ELF-1 (cell line): ENCODE data around the gene RASGRP4.

Experiments
- DNase-seq: peaks from one replicate; pipeline ENCODE4 v3.0.0-alpha.2; 2016; ENCODE audit warnings: low read depth, low spot score

The RASGRP4 gene

DNA sequence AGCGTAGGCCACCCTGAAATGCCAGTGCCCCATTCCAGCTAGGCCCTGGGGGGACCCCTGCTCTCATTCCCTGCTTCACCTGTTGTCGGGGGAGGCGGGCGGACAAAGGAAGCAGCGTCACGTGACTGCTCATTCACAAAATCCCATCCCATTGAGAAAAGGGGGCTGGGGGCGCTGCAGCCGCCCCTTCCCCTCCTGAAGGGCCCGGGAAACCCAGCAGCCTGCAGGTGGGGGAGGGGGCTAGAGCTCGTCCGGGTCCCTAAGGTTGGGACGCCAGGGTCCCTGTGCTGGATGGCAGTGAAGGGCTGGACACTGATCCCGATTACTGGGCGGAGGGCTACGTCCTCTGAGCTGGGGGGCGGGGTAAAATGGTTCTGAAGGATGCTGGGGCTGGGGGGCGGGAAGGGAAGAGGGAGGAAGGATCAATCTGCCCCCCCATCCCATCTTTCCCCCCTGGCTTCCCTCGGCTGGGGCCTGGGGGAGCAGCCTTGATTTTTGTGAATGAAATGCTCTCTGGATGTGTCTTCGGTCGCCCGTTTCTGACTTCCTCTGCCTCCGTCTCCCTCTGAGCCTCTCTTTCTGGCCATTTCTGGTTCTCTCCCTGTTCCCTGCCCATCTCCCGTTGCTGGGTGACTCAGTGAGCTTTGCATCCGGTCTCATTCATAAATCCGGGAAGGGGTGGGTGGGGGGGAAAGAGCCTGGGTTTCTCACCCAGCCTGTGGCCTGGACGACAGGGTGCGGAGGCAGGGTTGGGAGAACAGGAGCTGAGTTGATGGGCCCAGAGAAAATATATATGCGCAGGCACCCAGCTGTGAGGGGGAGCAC lies 36.7 kb downstream of the RASGRP4 start:
- DNase-seq = peak; percentile 30

DNA sequence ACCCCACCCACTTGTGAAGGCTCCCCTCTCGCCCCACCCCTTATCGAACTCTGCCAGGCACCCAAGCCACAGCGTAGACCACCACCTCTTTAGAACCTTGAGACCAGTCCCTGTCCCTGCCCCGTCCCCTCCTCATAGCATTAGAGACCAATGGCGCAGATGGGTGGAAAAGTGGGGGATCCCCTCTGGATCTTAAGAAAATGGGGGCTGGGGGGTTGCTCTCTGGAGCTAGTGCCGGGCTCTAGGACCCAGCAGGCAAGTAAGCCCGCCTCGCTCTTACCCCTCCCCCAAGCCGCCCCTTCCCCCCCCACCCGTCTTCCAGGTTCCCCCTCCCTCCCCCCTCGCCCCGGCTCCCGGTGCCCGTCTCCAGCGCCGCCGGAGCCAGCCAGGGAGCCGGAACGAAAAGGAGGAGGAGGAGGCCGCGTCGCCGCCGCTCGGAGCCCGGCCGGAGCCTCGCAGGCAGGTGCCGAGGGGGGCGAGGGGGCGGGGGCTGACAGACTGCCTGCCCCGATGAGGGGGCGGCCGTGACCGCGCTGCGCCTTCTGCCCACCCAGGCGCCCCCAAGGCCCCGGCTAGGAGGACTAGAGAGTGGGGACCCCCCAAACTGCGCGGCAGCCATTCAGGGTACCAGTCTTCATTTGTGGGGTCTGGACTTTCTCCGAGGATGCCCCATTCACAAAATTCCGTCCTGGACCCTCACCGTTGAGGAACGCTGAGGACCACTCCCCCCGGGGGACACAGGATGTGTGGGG lies 37.5 kb downstream of the RASGRP4 start, which contains the start of gene SPRED3:
SPRED3 (plus strand) TSS at position 349 of the 752 bp plus-strand sequence. CDS start 1,606 bp downstream, outside the sequence.
- DNase-seq = peak; percentile 47

DNA sequence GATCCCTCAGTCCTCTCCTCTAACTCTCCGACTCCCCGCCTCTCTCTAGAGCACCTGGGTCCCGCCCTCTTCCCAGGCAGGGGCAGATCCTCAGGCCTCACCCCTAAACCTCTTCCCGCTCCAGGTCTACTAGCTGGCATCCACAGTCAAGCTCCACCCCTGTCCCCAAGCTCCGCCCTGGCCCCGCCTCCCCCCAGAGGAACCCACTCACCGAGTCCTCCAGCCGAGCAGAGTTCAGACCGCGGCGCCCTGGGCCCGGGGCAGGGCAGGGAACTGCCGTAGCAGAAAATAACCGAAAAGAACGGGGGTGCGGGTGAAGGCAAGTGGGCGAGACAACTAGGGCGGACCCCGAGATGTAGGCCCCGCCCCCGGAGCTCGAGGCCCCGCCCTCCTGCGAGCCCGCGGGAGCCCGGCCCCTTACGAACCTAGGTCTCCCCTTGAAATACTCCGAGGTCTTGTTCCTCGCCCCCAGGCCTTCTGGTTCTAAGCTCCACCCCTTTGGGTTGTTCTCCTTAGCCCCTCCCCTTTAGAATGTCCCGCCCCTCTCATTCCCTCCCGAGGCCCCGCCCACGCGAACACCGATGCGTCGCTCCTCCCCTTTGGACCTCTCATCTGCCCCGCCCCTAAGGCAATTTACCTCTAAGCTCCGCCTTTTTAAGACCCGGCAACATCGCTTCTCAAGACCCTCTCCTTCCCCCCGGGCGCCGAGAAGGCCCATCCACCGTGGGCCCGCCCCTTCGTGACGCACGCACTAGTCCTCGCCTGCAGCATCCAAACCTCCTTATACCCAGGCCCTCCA lies 38.3 kb downstream of the RASGRP4 start, which contains the start of gene GGN:
GGN (minus strand) TSS at position 485 of the 799 bp plus-strand sequence. CDS start 773 bp downstream, outside the sequence.
- DNase-seq = peak; percentile 98

DNA sequence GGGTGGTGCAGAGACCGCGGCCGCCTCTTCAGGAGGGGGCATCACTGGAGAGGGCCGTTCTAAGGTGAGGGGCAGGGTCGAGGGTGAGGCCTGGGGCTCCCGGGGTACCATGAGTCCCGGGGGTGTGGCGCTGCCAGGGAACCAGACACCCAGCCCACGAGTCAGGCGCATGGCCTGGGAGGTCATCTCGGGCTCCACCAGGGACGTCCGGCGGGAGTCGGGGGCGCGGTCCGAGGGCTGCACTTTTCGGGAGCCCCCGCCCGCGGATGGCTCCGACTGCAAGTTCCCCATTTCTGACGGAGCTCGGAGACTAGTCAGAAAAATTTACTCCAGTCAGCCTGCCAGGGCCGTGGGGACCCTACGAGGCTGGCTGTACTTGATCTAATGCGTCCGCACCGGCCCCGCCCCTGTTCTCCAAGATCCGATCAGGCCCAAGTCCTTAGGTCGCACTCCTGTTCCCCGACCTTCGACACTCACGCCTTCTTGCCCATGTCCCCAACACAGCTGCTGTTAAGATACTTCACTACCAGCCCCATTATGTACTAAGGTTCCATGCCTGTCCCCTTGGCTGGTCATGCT lies 39.0 kb downstream of the RASGRP4 start:
- DNase-seq = no peak

DNA sequence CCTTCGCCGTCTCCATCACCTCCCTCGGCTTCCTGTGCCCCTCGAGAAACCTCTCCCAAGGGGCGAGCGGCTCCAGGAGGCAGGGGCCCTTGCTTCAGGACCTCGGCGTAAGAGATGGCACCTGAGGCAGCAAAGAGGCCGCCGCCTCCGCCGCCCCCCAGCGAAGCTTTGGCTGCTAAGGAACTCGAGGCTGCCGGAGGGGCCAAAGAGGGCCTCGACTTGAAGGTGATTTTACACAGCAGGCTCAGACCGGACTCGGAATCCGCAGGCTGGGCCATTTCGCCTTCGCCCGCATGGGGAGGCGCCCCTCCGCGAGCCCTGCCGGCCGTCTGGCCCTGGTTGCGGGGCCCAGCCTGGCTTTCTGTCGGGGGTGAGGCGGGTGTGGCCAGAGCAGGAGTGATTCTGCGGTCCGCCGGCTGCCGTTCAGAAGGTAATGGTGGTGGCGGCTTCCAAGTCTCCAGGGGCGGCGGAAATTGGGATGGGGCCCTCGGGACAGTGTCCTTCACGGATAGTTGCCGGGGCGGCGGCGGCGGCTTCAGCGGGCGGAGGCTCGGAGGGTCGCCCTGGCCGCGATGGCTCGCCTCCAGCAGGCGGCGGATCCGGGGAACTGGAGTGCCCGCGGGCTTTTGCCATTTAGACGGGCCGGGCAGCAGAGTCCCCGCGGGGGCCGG lies 39.6 kb downstream of the RASGRP4 start:
- DNase-seq = peak; percentile 56

DNA sequence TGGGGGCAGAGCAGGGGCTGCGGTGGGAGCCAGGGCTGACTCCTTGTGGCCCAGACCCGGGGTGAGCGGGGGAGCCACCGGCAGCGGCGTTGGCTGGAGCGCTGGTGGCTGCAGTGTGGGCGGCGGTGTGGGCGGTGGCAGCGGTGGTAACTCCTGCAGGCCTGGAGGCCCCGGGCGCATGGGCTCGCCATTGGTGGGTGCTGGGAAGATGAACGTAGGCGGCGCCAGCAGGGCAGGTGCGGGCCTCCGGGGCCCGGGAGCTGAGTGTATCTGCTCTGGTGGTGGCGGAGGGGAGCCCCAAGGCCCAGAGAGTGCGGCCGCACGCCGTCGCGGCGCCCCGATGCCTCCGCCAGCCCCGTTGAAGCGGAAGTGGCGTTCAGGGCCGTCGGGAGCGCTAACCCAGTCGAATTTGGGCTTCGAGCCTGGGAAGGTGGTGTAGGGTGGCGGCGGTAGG lies 40.2 kb downstream of the RASGRP4 start:
- DNase-seq = peak; percentile 46

DNA sequence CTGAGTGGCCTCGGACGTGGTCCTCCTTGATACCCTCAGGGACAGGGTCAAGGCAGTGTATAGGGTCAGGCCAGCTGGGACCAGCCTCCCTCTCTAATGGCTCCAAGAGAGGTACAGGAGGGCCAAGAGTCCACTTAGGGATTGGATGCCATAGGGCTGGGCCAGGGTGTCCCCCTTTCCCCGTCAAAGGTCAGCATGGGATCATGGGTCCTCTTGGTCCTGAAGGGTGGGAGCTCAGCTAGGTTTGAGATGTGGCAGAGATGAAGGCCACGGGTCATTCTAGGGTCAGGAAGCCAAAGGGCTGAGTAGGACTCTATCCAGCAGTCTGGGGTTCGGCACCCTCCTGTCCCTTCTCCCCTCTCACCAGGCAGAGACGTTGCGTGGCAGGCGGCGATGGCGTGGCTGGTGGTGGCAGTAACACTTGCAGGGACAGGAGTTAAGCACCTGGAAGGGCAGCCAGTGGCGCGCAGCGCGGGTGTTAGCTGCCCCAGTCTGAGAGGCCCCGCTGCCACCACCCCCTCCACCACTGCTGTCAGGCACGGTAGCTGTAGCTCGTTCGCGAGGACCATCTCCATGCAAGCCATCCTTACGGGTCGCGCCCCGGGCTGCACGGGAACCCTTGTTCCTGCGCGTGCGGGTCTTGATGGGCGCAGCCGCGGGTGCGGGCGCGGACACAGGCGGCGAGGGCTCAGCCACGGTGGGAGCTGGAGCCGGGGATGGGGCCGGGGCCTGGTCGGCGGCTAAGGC lies 40.8 kb downstream of the RASGRP4 start:
- DNase-seq = no peak

DNA sequence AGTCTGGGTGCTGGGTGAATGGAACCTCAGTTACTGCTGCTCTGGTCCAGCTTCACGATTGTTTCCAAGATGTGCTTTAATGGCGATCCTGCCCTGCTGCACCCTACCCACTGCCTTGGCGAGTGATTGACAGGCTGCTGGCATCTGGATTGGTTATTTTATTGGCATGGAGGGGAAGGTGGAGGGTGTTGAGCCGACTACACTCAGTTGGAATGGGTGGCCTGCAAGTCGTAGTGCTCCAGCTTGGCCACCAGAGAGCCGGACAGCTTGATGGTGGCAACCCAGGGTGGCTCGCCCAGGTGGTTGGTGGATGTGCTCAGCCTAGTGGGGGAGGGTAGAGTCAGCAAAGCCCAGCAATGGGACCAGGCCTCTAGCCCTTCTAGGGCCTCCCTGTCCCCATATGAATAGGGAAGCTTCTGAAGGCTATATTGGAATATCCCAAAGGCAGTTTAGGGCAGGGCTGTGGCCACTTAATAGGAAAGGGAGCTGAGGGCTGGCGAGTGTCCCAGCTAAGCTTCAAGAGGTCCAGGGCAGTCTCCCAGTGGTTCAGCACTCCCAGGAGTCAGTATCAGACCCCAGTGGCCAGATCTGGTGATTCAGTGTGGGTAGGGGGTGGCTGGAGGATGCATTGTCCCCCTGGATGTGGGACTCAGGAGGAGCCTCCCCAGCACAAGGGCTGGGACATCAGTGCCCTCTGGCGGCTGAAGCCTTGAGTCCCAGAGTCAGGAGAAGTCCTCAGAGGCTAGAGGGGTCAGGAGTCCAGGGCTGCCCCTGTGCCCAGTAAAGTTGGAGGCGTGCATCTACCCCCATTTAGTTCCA lies 41.6 kb downstream of the RASGRP4 start:
- DNase-seq = peak; percentile 74

DNA sequence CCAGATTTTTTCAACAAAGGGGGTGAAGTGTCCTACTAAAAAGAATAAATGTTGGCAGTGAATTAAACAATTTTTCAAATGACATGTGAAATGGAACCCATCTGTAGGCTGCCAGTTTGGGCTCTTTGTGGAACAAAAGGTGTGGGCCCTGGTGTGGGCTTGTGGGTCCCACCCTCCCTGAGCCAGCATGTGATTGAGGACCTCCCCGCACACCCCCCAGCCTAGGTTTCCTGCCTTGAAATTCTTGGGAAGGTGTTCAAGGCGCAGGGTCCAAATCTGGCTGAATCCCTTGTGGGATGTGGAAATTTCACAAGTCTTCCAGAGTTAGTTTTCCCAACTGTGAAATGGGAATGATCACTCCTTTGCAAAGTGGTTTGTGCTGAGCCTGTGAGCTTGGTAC lies 42.3 kb downstream of the RASGRP4 start:
- DNase-seq = no peak

DNA sequence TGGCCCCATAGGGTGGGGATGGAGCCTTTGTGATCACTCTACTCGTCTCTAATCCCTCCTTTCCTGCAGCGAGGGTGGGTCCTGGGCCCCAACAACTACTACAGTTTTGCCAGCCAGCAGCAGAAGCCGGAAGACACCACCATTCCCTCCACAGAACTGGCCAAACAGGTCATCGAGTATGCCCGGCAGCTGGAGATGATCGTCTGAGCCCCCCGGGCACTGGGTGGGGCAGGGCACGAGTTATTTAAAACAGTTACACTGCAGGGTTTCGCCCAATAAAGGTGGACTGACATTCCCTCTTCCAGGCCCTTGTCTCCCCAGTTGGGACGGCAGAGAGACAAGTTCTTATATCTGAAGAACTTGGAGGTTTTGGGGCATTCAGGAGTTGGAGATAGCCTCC lies 42.8 kb downstream of the RASGRP4 start:
- peak; percentile 63 for DNase-seq

DNA sequence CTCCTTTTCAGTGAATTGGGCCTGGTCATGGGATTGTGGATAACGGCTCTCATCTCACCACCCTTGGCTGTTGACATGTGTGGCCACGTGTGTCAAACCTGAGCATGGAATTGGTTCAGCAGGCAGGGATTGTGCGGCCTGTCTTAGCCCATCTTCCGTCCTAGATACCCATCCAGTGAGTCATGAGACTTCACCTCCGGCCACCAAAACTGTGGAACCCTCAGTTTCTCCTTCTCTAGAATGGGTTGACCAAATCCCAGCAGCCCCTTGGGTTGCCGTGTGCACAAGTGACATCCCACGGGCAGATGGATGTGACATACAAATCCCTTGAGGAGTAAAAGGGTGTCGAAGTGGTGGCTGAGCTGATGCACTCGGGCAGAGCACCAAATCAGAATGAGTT lies 44.9 kb downstream of the RASGRP4 start:
- DNase-seq = no peak

DNA sequence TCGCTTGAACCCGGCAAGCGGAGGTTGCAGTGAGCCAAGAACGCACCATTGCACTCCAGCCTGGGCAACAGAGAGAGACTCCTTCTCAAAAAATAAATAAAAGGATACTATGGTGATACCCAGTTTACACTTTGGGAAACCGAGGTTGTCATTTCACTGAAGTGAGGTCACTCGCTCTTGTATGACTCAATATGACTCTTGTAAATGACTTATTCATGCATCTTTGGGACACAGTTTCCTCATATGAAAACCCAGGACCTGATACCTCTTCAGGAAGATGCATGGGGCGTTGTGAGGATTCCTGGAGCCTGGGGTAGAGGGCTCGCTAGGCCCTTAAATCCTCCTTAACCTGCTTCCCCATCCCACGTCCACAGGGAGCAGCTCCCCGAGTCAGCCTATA lies 47.2 kb downstream of the RASGRP4 start:
- no peak for DNase-seq

DNA sequence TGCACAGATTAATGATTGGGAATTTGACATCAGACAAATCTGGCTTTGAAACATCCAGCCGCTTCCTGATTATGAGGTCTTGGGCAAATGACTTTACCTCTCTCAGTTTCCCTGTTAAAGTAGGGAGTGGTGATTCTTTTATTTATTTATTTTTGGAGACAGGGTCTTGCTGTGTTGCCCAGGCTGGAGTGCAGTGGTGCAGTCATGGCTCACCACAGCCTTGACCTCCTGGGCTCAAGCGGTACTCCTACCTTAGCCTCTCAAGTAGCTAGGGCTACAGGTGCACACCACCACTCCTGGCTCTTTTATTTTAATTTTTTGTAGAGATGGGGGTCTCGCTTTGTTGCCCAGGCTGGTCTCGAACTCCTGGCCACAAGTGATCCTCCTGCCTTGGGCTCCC lies 49.0 kb downstream of the RASGRP4 start:
- DNase-seq = no peak

DNA sequence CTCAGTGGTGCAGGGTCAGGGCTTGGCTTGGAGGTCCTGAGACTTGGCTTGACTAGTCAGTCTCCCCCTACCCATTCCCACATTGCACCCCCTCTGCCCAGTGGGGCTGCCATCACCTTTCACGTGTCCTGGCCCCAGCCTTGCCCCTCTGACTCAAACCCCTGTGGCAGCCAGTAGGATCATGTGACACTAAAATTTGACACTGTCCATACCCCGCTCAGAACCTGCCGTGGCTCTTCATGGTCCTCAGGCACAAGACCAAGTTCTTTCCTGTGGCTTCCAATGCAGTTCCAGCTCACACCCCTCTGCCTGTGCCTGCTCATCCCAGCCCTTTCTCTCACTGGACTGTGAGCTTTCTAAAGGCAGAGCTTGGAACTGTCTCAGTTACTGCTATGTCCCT lies 49.4 kb downstream of the RASGRP4 start:
- no peak for DNase-seq

DNA sequence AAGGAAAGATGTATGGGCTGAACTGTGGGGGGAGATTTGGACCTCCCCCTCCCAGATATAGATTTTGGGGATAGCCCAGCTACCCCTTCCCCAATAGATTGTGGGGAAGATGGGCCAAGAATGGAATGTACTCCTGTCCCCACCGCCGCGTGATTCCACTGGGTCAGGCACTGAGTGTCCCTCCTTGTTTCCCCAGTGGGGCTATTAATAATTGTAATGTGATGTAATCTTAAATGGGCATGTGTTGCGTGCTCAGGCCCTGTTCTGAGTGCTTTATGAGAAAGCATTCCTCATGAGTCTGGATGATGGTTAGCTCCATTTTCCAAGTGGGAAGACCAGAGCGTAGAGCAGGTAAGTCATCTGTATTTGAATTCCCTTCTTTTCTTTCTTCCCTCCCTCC lies 50.3 kb downstream of the RASGRP4 start:
- no peak for DNase-seq

DNA sequence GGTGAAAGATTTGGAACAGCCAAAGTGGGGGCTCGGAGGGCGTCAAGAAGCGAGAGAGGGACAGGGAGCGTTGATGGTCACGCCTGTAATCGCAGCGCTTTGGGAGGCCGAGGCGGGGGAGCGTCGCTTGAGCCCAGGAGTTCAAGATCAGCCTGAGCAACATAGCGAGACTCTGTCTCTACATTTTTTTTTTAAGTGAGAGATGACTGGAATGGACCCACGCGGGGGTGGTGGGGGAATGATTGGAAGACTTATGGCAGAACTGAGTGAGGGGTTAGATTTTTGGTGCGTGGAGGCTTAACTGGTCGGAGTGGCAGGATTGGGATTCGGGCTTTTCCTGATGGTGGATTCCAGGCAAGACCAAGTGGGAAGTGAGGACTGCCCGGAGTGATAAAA lies 50.9 kb downstream of the RASGRP4 start:
- no peak for DNase-seq

DNA sequence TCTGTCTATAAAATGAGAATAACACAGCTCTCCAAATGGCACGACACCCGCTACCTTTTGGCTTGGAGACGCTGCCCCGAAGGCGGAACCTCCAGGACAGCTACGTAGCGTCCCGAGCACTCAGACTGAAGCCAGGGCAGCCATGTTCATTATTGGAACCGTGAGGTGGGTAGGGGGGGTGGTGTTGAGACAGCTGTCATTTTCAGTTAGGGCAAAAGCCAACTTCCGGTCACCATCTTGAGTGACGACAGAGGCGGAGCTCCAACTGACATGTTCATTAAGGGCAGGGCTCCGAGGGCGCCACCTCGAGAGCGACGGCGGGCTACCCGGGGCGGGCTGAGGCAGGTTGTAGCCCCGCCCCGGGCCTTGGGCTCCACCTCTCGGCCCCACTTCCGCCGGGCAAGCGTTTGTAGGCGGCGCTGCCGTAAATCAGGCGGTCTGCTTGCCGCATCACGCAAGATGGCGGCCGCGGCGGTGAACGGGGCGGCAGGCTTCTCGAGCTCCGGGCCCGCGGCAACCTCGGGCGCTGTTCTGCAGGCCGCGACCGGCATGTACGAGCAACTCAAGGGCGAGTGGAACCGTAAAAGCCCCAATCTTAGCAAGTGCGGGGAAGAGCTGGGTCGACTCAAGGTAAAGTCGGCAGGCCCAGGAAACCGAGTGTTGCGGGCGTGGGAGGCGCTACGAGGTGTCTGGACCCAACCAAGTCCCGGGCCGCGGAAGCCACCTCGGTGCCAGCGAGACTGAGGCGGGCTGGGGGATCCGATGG lies 51.5 kb downstream of the RASGRP4 start, which contains the start of gene PSMD8:
PSMD8 (plus strand) TSS at position 240 of the 766 bp plus-strand sequence; CDS start at position 271, 31 bp downstream.
- DNase-seq = peak; percentile 100

DNA sequence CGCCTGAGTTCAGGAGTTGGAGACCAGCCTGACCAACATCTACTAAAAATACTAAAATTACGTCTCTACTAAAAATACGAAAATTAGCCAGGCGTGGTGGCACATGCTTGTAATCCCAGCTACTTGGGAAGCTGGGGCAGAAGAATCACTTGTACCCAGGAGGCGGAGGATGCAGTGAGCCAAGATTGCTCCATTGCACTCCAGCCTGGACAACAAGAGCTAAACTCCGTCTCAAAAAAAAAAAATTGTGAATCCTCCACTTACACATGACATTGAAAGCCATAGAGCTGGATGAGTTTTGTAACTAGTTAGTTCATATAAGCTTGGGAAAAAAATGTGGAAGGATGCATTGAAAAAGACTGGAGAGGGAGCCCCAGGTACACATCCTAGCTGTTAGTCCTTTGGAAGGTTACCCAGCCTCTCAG lies 52.1 kb downstream of the RASGRP4 start:
- DNase-seq = no peak
